Stimulated activated CD4-positive, alpha-beta T cell treated with anti-CD3 and anti-CD28 coated beads, Interleukin-4, amount 100 ng/mL, for 1 hour (primary cell): ENCODE data around the gene BLTP2.

Experiments
- DNase-seq: peaks from one replicate; pipeline ENCODE4 v3.0.0-alpha.2; 2020

Gene BLTP2

GRCh38 chr17:28597606-28598383 is 47.2 kb downstream of the BLTP2 start:
- DNase-seq: no peak
